ENCODE results near the gene WDR44. TPM values are rescaled to one million over a fixed set of nuclear protein-coding genes. Genes with fewer than 3 reads are reported as not detected.
"Not testable (repeated sequence)": the region's sequence is repeated elsewhere in the genome, so short reads cannot be mapped to it uniquely, and the experiment has no call there.

The WDR44 gene
- total RNA-seq, 1 donor from 2014 or later, result 10.3 TPM

- H3K4me3 Mint-ChIP-seq, result no peak overlapping the region
- no peak for DNase-seq
- H3K36me3 Mint-ChIP-seq (ENCODE audit: low read depth), result no peaks in the 10 kb centered on the region
- H3K27ac Mint-ChIP-seq, result no peak overlapping the region
- no peaks in the 10 kb centered on the region for H3K4me1 Mint-ChIP-seq
- intact Hi-C loops (cut with micrococcal nuclease), result no loop called here
- no peaks in the 10 kb centered on the region for H3K9me3 Mint-ChIP-seq
- H3K27me3 Mint-ChIP-seq, result no peaks in the 10 kb centered on the region
Measured at GRCh38 chrX:118475903-118476302, 130.0 kb downstream of the WDR44 start.

- Mint-ChIP-seq H3K36me3 (ENCODE audit: low read depth) (no peaks in the 10 kb centered on the region), H3K9me3 (no peaks in the 10 kb centered on the region), H3K27me3 (no peaks in the 10 kb centered on the region), H3K4me1 (no peaks in the 10 kb centered on the region), H3K27ac (no peak overlapping the region), H3K4me3 (no peak overlapping the region)
- no peak for DNase-seq
- intact Hi-C loops (cut with micrococcal nuclease), result no loop called here
Measured at GRCh38 chrX:118480172-118480571, 134.3 kb downstream of the WDR44 start.

- H3K36me3 Mint-ChIP-seq (ENCODE audit: low read depth); H3K27ac Mint-ChIP-seq; H3K4me3 Mint-ChIP-seq; H3K9me3 Mint-ChIP-seq; H3K27me3 Mint-ChIP-seq; intact Hi-C loops (cut with micrococcal nuclease); DNase-seq; H3K4me1 Mint-ChIP-seq: not testable (repeated sequence)
Measured at GRCh38 chrX:118482384-118482783, 136.5 kb downstream of the WDR44 start.

- no peaks in the 10 kb centered on the region for H3K4me1 Mint-ChIP-seq
- H3K36me3 Mint-ChIP-seq (ENCODE audit: low read depth), result no peaks in the 10 kb centered on the region
- no peak overlapping the region for H3K4me3 Mint-ChIP-seq
- H3K9me3 Mint-ChIP-seq, result no peaks in the 10 kb centered on the region
- no peak overlapping the region for H3K27ac Mint-ChIP-seq
- no peak for DNase-seq
- no peaks in the 10 kb centered on the region for H3K27me3 Mint-ChIP-seq
- intact Hi-C loops (cut with micrococcal nuclease), result no loop called here
Measured at GRCh38 chrX:118484216-118484903, 138.5 kb downstream of the WDR44 start.

- DNase-seq; H3K27me3 Mint-ChIP-seq; H3K27ac Mint-ChIP-seq; H3K4me3 Mint-ChIP-seq; H3K9me3 Mint-ChIP-seq; H3K4me1 Mint-ChIP-seq; intact Hi-C loops (cut with micrococcal nuclease); H3K36me3 Mint-ChIP-seq (ENCODE audit: low read depth): not testable (repeated sequence)
Measured at GRCh38 chrX:118486693-118487092, 140.8 kb downstream of the WDR44 start.

GRCh38 chrX:118493016-118493415 lies 147.1 kb downstream of the WDR44 start:
- no peak overlapping the region for H3K27ac Mint-ChIP-seq
- peaks cover 2% of the 10 kb centered on the region for H3K36me3 Mint-ChIP-seq (ENCODE audit: low read depth)
- no peaks in the 10 kb centered on the region for H3K27me3 Mint-ChIP-seq
- no peaks in the 10 kb centered on the region for H3K9me3 Mint-ChIP-seq
- intact Hi-C loops (cut with micrococcal nuclease), result no loop called here
- DNase-seq, result no peak
- H3K4me1 Mint-ChIP-seq, result peaks cover 10% of the 10 kb centered on the region
- H3K4me3 Mint-ChIP-seq, result no peak overlapping the region

- intact Hi-C loops (cut with micrococcal nuclease), result loop anchor here (2.0 kb wide), 1 partner anchor 77 kb away; no protein-coding TSS in a partner anchor
- no peaks in the 10 kb centered on the region for H3K27me3 Mint-ChIP-seq
Measured at GRCh38 chrX:118493653-118494297, 147.9 kb downstream of the WDR44 start.

GRCh38 chrX:118495061-118495921 lies 149.4 kb downstream of the WDR44 start, which contains the start of gene DOCK11:
Gene DOCK11, plus strand, starts transcription at chrX:118495815. Its CDS starts 157 bp downstream, at chrX:118495972.
- intact Hi-C loops (cut with micrococcal nuclease), result loop anchor here (1.0 to 2.0 kb wide), 5 partner anchors 8 to 150 kb away; no protein-coding TSS in a partner anchor
- peaks cover 5% of the 10 kb centered on the region for H3K36me3 Mint-ChIP-seq (ENCODE audit: low read depth)
- peaks cover 18% of the 10 kb centered on the region for H3K4me1 Mint-ChIP-seq
- H3K9me3 Mint-ChIP-seq, result no peaks in the 10 kb centered on the region
- peak; percentile 93 for DNase-seq
- H3K27me3 Mint-ChIP-seq, result no peaks in the 10 kb centered on the region
- H3K27ac Mint-ChIP-seq, result peak within 1 kb of the TSS; percentile 98
- H3K4me3 Mint-ChIP-seq, result peak within 1 kb of the TSS; percentile 99

More at GRCh38 chrX:118493653-118494297, 147.9 kb downstream of the WDR44 start:
- Mint-ChIP-seq H3K4me1 (peaks cover 13% of the 10 kb centered on the region), H3K4me3 (no peak overlapping the region), H3K36me3 (ENCODE audit: low read depth) (peaks cover 2% of the 10 kb centered on the region), H3K9me3 (no peaks in the 10 kb centered on the region), H3K27ac (no peak overlapping the region)
- no peak for DNase-seq

GRCh38 chrX:118495958-118496762 lies 150.3 kb downstream of the WDR44 start:
- peaks cover 5% of the 10 kb centered on the region for H3K36me3 Mint-ChIP-seq (ENCODE audit: low read depth)
- peak overlapping the region; percentile 99 for H3K4me3 Mint-ChIP-seq
- H3K9me3 Mint-ChIP-seq, result no peaks in the 10 kb centered on the region
- peak; percentile 93 for DNase-seq
- H3K27me3 Mint-ChIP-seq, result no peaks in the 10 kb centered on the region
- intact Hi-C loops (cut with micrococcal nuclease), result loop anchor here (1.0 to 2.0 kb wide), 5 partner anchors 7 to 151 kb away; no protein-coding TSS in a partner anchor
- peaks cover 18% of the 10 kb centered on the region for H3K4me1 Mint-ChIP-seq
- H3K27ac Mint-ChIP-seq, result peak overlapping the region; percentile 98

- H3K4me1 Mint-ChIP-seq, result peaks cover 18% of the 10 kb centered on the region
- DNase-seq, result no peak
- no peaks in the 10 kb centered on the region for H3K27me3 Mint-ChIP-seq
- H3K9me3 Mint-ChIP-seq, result no peaks in the 10 kb centered on the region
- H3K27ac Mint-ChIP-seq, result peak overlapping the region; percentile 98
- intact Hi-C loops (cut with micrococcal nuclease), result no loop called here
- H3K36me3 Mint-ChIP-seq (ENCODE audit: low read depth), result peaks cover 5% of the 10 kb centered on the region
- peak overlapping the region; percentile 99 for H3K4me3 Mint-ChIP-seq
Measured at GRCh38 chrX:118496763-118497079, 150.8 kb downstream of the WDR44 start.

- Mint-ChIP-seq H3K4me1 (peaks cover 24% of the 10 kb centered on the region), H3K27me3 (no peaks in the 10 kb centered on the region), H3K4me3 (peak overlapping the region; percentile 99), H3K27ac (peak overlapping the region; percentile 98), H3K9me3 (no peaks in the 10 kb centered on the region), H3K36me3 (ENCODE audit: low read depth) (peaks cover 5% of the 10 kb centered on the region)
- intact Hi-C loops (cut with micrococcal nuclease), result no loop called here
- DNase-seq, result peak; percentile 76
Measured at GRCh38 chrX:118497180-118497818, 151.4 kb downstream of the WDR44 start.

GRCh38 chrX:118498351-118498750 lies 152.4 kb downstream of the WDR44 start:
- Mint-ChIP-seq H3K9me3 (no peaks in the 10 kb centered on the region), H3K4me1 (peaks cover 31% of the 10 kb centered on the region), H3K4me3 (peak overlapping the region; percentile 99), H3K27me3 (no peaks in the 10 kb centered on the region), H3K27ac (no peak overlapping the region), H3K36me3 (ENCODE audit: low read depth) (peaks cover 6% of the 10 kb centered on the region)
- DNase-seq, result no peak
- intact Hi-C loops (cut with micrococcal nuclease), result no loop called here

- H3K9me3 Mint-ChIP-seq, result no peaks in the 10 kb centered on the region
- H3K4me3 Mint-ChIP-seq, result peak overlapping the region; percentile 27
- intact Hi-C loops (cut with micrococcal nuclease), result no loop called here
- H3K36me3 Mint-ChIP-seq (ENCODE audit: low read depth), result peaks cover 9% of the 10 kb centered on the region
- DNase-seq, result no peak
- no peaks in the 10 kb centered on the region for H3K27me3 Mint-ChIP-seq
- peaks cover 35% of the 10 kb centered on the region for H3K4me1 Mint-ChIP-seq
- H3K27ac Mint-ChIP-seq, result no peak overlapping the region
Measured at GRCh38 chrX:118498755-118499154, 152.8 kb downstream of the WDR44 start.
